K562 (cell line): ENCODE results near the gene UTP25. TPM values are rescaled to one million over a fixed set of nuclear protein-coding genes. Genes with fewer than 3 reads are reported as not detected.

ENCODE experiments used
- ATAC-seq: fragments of 200-7000 bp; cut with Tn5 transposase; 3 replicates; pipeline ENCODE4 v1.9.1; 2020; ENCODE audit warnings: moderate library complexity
- BruUV-seq: library from RNA; stranded (reverse); fragments of 400-500 nt; replicated peaks from 2 replicates; lab custom pipeline; 2021; lab: Mats Ljungman, UMichigan
- CTCF ChIA-PET: fragments of 300-600 bp; formaldehyde crosslinking; extraction: SDS; loops from one replicate; lab custom pipeline; 2021; ENCODE audit warnings: low intra/inter-chr PET ratio; lab: Yijun Ruan, JAX
- POLR2A ChIA-PET: fragments of 300-600, 350-650 bp; sonication (Branson Sonifier 250); formaldehyde crosslinking; extraction: SDS; loops from one replicate; lab custom pipeline; 2021; ENCODE audit warnings: antibody characterized with exemption, inconsistent platforms; lab: Yijun Ruan, JAX
- DNase-seq, 4 experiments: peaks; one replicate each; pipeline versions ENCODE4 v3.0.0 to v3.0.0-alpha.2; 2011 to 2018; ENCODE audit warnings: low spot score in 3 of 4, mixed read lengths in 3 of 4; ENCODE audit errors: extremely low read depth in 1 of 4
- FAIRE-seq: peaks from 2 replicates; lab custom pipeline; 2011; peaks lifted over from hg19 to GRCh38; lab: Jason Lieb, UNC
- H2AFZ ChIP-seq: 2 replicates; pipeline ENCODE4 v1.6.0; 2011; ENCODE audit warnings: low read depth, low read length, control low read depth, inconsistent platforms
- H3K27ac ChIP-seq: fragments of 200-600 bp; 3 replicates; pipeline ENCODE4 v1.8.0; 2011; ENCODE audit warnings: low read depth, mild to moderate bottlenecking, control low read depth, inconsistent platforms, low read length, moderate library complexity, mixed read lengths; ENCODE audit errors: extremely low read depth
- H3K27me3 ChIP-seq, 2 experiments: fragments of 300-600 bp in 1 of 2; 2 replicates in 1 of 2; 3 replicates in 1 of 2; pipeline versions ENCODE4 v1.6.0 to v1.8.0; 2011; ENCODE audit warnings: inconsistent platforms in 2 of 2, low read length in 2 of 2, mild to moderate bottlenecking in 1 of 2, mixed read lengths in 1 of 2, moderate library complexity in 1 of 2; ENCODE audit not compliant: control insufficient read depth in 2 of 2, insufficient read depth in 2 of 2
- H3K36me3 ChIP-seq: fragments of 300-600 bp; 3 replicates; pipeline ENCODE4 v1.8.0; 2011; ENCODE audit warnings: mild to moderate bottlenecking, low read length, inconsistent platforms; ENCODE audit not compliant: control insufficient read depth, insufficient read depth
- H3K4me1 ChIP-seq, 2 experiments: fragments of 200-600 bp in 1 of 2; replicated peaks in 1 of 2; 2 replicates in 1 of 2; 3 replicates in 1 of 2; pipeline versions ENCODE4 v1.5.1 to v1.8.0; 2011; ENCODE audit warnings: inconsistent platforms in 2 of 2, low read length in 2 of 2, mild to moderate bottlenecking in 1 of 2, mixed read lengths in 1 of 2, moderate library complexity in 1 of 2; ENCODE audit not compliant: control insufficient read depth in 2 of 2, insufficient read depth in 2 of 2
- H3K4me2 ChIP-seq: 2 replicates; pipeline ENCODE4 v1.6.1; 2011; ENCODE audit warnings: low read length, control low read depth, inconsistent platforms, mixed read lengths; ENCODE audit not compliant: insufficient read depth
- H3K4me3 ChIP-seq: fragments of 200-600 bp; sonication (generic), shearing (Covaris generic); 2 replicates; pipeline ENCODE4 v1.5.1; 2016; ENCODE audit warnings: control low read depth, inconsistent platforms
- H3K79me2 ChIP-seq: fragments of 200-600 bp; 3 replicates; pipeline ENCODE4 v1.8.0; 2011; ENCODE audit warnings: low read length, inconsistent platforms; ENCODE audit not compliant: control insufficient read depth, insufficient read depth
- H3K9ac ChIP-seq, 2 experiments: 2 replicates each; pipeline versions ENCODE4 v1.6.0 to v1.6.1; 2011; ENCODE audit warnings: low read depth in 2 of 2, low read length in 2 of 2, control low read depth in 1 of 2, inconsistent platforms in 1 of 2, mild to moderate bottlenecking in 1 of 2, mixed read lengths in 1 of 2; ENCODE audit not compliant: insufficient read depth in 1 of 2
- H3K9me1 ChIP-seq: one replicate; pipeline ENCODE4 v1.6.0; 2011; ENCODE audit warnings: inconsistent platforms, mild to moderate bottlenecking, low read length, moderate library complexity; ENCODE audit not compliant: control insufficient read depth, insufficient read depth
- H3K9me3 ChIP-seq: replicated peaks from 2 replicates; pipeline ENCODE4 v1.5.1; 2011; ENCODE audit warnings: low read depth, low read length, inconsistent platforms; ENCODE audit not compliant: control insufficient read depth, insufficient read depth
- H4K20me1 ChIP-seq: replicated peaks from 2 replicates; pipeline ENCODE4 v1.6.1; 2011; ENCODE audit warnings: low read length, inconsistent platforms, mixed read lengths; ENCODE audit not compliant: control insufficient read depth, insufficient read depth
- CEBPG ChIP-seq, 3 experiments: fragments of 200-800 bp in 1 of 3; sonication (Bioruptor generic) in 1 of 3; sonication (generic) in 1 of 3; formaldehyde crosslinking in 1 of 3; IDR thresholded peaks in 2 of 3; conservative IDR thresholded peaks in 1 of 3; 2 replicates each; pipeline versions ENCODE4 v1.6.1 to v1.8.0; 2016 to 2022; ENCODE audit warnings: missing compliant biosample characterization in 2 of 3, missing genetic modification characterization in 2 of 3, mild to moderate bottlenecking in 1 of 3, missing genetic modification reagents in 1 of 3
- DACH1 ChIP-seq: fragments of 450-650 bp; IDR thresholded peaks from 2 replicates; pipeline ENCODE4 v1.6.1; 2018; ENCODE audit not compliant: partially characterized antibody
- KAT7 ChIP-seq: sonication (generic); formaldehyde crosslinking; IDR thresholded peaks from 2 replicates; pipeline ENCODE4 v1.8.0; 2022; ENCODE audit warnings: missing genetic modification reagents, mild to moderate bottlenecking, borderline replicate concordance
- LCOR ChIP-seq: sonication (generic); formaldehyde crosslinking; IDR thresholded peaks from 2 replicates; pipeline ENCODE4 v1.8.0; 2022; ENCODE audit warnings: mild to moderate bottlenecking, missing genetic modification reagents
- RAD21 ChIP-seq, 2 experiments: fragments of 250-450 bp in 1 of 2; fragments of 450-650 bp in 1 of 2; sonication (Bioruptor Pico) in 1 of 2; formaldehyde crosslinking in 1 of 2; IDR thresholded peaks in 1 of 2; conservative IDR thresholded peaks in 1 of 2; 2 replicates each; pipeline versions ENCODE4 v1.4.0 to v1.8.0; 2020 to 2022; ENCODE audit warnings: mild to moderate bottlenecking in 2 of 2, moderate library complexity in 1 of 2
- RNF2 ChIP-seq: sonication (generic); IDR thresholded peaks from 2 replicates; pipeline ENCODE4 v1.6.1; 2016
- ZNF24 ChIP-seq: fragments of 450-650 bp; IDR thresholded peaks from 2 replicates; pipeline ENCODE4 v1.6.1; 2016
- WGBS: fragments of 100-300 bp; shearing (Covaris generic); methylation state at CpG from one replicate; pipeline ENCODE4 v1.1.6; 2016; ENCODE audit warnings: low coverage, mixed read lengths; ENCODE audit not compliant: insufficient coverage; ENCODE audit errors: missing lambda C conversion rate; 5-methylcytosine and 5-hydroxymethylcytosine counted together
- in situ Hi-C: fragments of 300-500 bp; cut with MboI; formaldehyde crosslinking; loops from 4 replicates; pipeline ENCODE4 v1.15.0; 2018; ENCODE audit warnings: inconsistent platforms, mixed read lengths
- intact Hi-C: fragments of 100-400 bp; cut with micrococcal nuclease; formaldehyde crosslinking; loops from 2 replicates; pipeline ENCODE4 v1.14.2; 2022
- polyA plus RNA-seq, 8 experiments: library from polyadenylated mRNA; depleted of rRNA in 4 of 8; stranded (reverse) in 5 of 8; unstranded in 3 of 8; fragments of >200 nt; fragmentation: Nextera tagmentation in 2 of 8; fragmentation: Illumina TruSeq in 1 of 8; extraction: Ambion mirVana in 2 of 8; extraction: Trizol in 1 of 8; gene quantifications; 2 replicates each; pipeline versions ENCODE4 v1.2.1 to v1.2.3, GENCODE V29; 2011 to 2014; ENCODE audit warnings: inconsistent platforms in 1 of 8, missing spikeins in 1 of 8
- total RNA-seq, 7 experiments: library from RNA; depleted of rRNA in 6 of 7; stranded (reverse); fragments of >200 nt in 6 of 7; fragmentation: Illumina TruSeq in 2 of 7; extraction: Trizol in 2 of 7; gene quantifications; 2 replicates each; pipeline versions ENCODE4 v1.2.1 to v1.2.3, GENCODE V29; 2011 to 2021; ENCODE audit warnings: low replicate concordance in 1 of 7
- TF ChIP-seq, protein P1 (sequence below): sonication (generic); formaldehyde crosslinking; IDR thresholded peaks from 2 replicates; pipeline ENCODE4 v1.8.0; 2023; ENCODE audit warnings: mild to moderate bottlenecking, missing genetic modification reagents
- TF ChIP-seq, protein P2 (sequence below): sonication (generic); formaldehyde crosslinking; IDR thresholded peaks from 2 replicates; pipeline ENCODE4 v1.8.0; 2022; ENCODE audit warnings: missing genetic modification reagents, mild to moderate bottlenecking, moderate library complexity, borderline replicate concordance
- TF ChIP-seq, protein P3 (sequence below): fragments of 150-350 bp; conservative IDR thresholded peaks from 2 replicates; pipeline ENCODE4 v1.6.1; 2014; ENCODE audit warnings: low read length

Gene UTP25
- total and polyA plus RNA-seq, 9 of the 15 experiments (the other 6 are each of a cell fraction or from before 2014, with no cell fraction given): 5.7 to 17.6 (median 12.0) TPM

DNA sequence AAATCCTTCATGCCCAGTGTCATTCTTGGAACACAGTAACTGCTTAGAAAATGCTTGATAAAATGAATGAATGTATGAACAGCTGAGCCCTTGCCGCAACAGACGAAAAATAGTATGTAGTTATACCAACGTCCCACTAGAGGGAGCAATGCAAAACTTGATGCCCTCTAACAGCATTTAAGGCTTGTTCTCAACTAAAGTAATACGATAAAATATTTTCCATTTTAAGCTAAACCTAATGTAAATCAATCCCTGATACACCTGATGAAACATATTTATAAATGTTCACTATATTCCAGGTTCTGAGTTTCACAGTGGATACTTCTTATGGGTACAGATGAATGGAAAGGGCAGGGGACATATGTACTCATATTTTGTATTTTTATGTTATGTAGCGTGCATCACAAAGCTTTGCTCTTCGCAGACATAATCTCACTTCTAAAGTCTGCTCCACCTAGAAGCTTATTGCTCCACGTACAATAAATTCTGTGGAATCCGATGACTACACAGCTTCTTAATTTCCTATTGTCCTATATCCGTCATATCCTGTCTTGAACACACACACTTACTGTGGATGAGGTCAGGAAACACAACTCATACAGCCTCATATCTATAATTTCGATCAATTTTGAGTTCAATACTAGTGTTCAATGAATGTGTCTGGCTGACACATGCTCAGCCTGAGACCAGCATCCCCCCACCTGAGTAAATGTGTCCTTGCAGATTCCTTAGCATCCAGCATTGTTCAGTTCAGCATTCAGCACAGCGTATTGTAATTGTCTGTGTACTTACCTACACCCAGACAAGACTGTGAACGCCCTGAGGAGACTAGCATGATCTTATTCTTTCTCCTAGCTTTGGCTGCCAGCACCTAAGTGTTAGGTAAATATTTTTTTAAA lies 4.4 kb upstream of the UTP25 start:
- in situ Hi-C loops: no loop called here
- WGBS: 27% methylated on average over 12 of the region's 12 CpGs
- TF ChIP-seq CEBPG (CRISPR knock-in tag; IDR thresholded peaks at IDR 0.05): no peak
- peak in 1 of 2 experiments; percentile 20; a peak in 1 of 4 replicates for TF ChIP-seq CEBPG (tag; conservative IDR thresholded peaks at IDR 0.05 in 1 of 2, IDR thresholded peaks at IDR 0.05 in 1 of 2)
- TF ChIP-seq, protein P1, sequence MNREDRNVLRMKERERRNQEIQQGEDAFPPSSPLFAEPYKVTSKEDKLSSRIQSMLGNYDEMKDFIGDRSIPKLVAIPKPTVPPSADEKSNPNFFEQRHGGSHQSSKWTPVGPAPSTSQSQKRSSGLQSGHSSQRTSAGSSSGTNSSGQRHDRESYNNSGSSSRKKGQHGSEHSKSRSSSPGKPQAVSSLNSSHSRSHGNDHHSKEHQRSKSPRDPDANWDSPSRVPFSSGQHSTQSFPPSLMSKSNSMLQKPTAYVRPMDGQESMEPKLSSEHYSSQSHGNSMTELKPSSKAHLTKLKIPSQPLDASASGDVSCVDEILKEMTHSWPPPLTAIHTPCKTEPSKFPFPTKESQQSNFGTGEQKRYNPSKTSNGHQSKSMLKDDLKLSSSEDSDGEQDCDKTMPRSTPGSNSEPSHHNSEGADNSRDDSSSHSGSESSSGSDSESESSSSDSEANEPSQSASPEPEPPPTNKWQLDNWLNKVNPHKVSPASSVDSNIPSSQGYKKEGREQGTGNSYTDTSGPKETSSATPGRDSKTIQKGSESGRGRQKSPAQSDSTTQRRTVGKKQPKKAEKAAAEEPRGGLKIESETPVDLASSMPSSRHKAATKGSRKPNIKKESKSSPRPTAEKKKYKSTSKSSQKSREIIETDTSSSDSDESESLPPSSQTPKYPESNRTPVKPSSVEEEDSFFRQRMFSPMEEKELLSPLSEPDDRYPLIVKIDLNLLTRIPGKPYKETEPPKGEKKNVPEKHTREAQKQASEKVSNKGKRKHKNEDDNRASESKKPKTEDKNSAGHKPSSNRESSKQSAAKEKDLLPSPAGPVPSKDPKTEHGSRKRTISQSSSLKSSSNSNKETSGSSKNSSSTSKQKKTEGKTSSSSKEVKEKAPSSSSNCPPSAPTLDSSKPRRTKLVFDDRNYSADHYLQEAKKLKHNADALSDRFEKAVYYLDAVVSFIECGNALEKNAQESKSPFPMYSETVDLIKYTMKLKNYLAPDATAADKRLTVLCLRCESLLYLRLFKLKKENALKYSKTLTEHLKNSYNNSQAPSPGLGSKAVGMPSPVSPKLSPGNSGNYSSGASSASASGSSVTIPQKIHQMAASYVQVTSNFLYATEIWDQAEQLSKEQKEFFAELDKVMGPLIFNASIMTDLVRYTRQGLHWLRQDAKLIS (CRISPR knock-in tag): 0 out of 2 replicates have a peak, but pooled peaks have one; percentile 49
- TF ChIP-seq, protein P2, sequence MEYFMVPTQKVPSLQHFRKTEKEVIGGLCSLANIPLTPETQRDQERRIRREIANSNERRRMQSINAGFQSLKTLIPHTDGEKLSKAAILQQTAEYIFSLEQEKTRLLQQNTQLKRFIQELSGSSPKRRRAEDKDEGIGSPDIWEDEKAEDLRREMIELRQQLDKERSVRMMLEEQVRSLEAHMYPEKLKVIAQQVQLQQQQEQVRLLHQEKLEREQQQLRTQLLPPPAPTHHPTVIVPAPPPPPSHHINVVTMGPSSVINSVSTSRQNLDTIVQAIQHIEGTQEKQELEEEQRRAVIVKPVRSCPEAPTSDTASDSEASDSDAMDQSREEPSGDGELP (CRISPR knock-in tag): peak; percentile 58; the same call in 1 of the 2 replicates
- TF ChIP-seq, protein P3, sequence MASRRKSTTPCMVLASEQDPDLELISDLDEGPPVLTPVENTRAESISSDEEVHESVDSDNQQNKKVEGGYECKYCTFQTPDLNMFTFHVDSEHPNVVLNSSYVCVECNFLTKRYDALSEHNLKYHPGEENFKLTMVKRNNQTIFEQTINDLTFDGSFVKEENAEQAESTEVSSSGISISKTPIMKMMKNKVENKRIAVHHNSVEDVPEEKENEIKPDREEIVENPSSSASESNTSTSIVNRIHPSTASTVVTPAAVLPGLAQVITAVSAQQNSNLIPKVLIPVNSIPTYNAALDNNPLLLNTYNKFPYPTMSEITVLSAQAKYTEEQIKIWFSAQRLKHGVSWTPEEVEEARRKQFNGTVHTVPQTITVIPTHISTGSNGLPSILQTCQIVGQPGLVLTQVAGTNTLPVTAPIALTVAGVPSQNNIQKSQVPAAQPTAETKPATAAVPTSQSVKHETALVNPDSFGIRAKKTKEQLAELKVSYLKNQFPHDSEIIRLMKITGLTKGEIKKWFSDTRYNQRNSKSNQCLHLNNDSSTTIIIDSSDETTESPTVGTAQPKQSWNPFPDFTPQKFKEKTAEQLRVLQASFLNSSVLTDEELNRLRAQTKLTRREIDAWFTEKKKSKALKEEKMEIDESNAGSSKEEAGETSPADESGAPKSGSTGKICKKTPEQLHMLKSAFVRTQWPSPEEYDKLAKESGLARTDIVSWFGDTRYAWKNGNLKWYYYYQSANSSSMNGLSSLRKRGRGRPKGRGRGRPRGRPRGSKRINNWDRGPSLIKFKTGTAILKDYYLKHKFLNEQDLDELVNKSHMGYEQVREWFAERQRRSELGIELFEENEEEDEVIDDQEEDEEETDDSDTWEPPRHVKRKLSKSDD: no peak
- TF ChIP-seq ZNF24: peak; percentile 96
- 0 out of 2 replicates have a peak, but pooled peaks have one; percentile 57 for TF ChIP-seq KAT7
- peak; percentile 72 for TF ChIP-seq DACH1
- TF ChIP-seq LCOR (CRISPR knock-in tag): peak; percentile 51; the same call in 1 of the 2 replicates
- 0 out of 2 replicates have a peak, but pooled peaks have one; percentile 16 for TF ChIP-seq RNF2
- TF ChIP-seq RAD21 (CRISPR knock-in tag; conservative IDR thresholded peaks at IDR 0.05 in 1 of 2, IDR thresholded peaks at IDR 0.05 in 1 of 2): peak; percentile 52 to 55

More for the DNA sequence above, 4.4 kb upstream of the UTP25 start:
- peaks cover 0 to 17% of the 10 kb centered on the region in 2 experiments; a peak in 3 of 5 replicates for H3K4me1 ChIP-seq
- H3K9me3 ChIP-seq: no peaks in the 10 kb centered on the region
- POLR2A ChIA-PET: interaction anchor here (0.6 to 1.7 kb wide), 6 partner anchors 8 to 1305 kb away, joined by 3 to 6 read pairs (median 4); no protein-coding TSS in a partner anchor
- FAIRE-seq: peak; percentile 80
- H4K20me1 ChIP-seq: no peaks in the 10 kb centered on the region
- CTCF ChIA-PET: interaction anchor here (0.8 to 1.2 kb wide), 2 partner anchors 39 to 247 kb away, joined by 3 read pairs; partner anchors contain the start of gene C1orf74
- peaks cover 7% of the 10 kb centered on the region for H3K79me2 ChIP-seq
- no TSS peak for BruUV-seq
- no peak overlapping the region for H3K9ac ChIP-seq
- H2AFZ ChIP-seq: peak overlapping the region; percentile 79
- H3K27me3 ChIP-seq: peaks cover 7 to 8% of the 10 kb centered on the region in 2 experiments; a peak in 3 of 5 replicates
- no peak overlapping the region for H3K4me3 ChIP-seq
- H3K9me1 ChIP-seq: no peaks in the 10 kb centered on the region
- peak; percentile 54 for ATAC-seq
- peak; percentile 63 to 79 (median 66) for DNase-seq
- no peak overlapping the region for H3K27ac ChIP-seq
- intact Hi-C loops: loop anchor here (1.0 kb wide), 1 partner anchor 38 kb away; no protein-coding TSS in a partner anchor
- no peaks in the 10 kb centered on the region for H3K36me3 ChIP-seq
- H3K4me2 ChIP-seq: peak overlapping the region; percentile 35
